Sigmoid colon (tissue), 7 donors: ENCODE measurements around the gene FCHSD2. TPM values are rescaled to one million over a fixed set of nuclear protein-coding genes. Genes with fewer than 3 reads are reported as not detected.

ENCODE experiments used
- DNase-seq: peaks from one replicate; pipeline ENCODE4 v3.0.0-alpha.2; 2019
- H3K27ac ChIP-seq, 4 donors: fragments of 200-600 bp; sonication (generic); one replicate each; pipeline ENCODE4 v1.5.1; 2016 to 2019; ENCODE audit warnings: mild to moderate bottlenecking in 1 of 4
- H3K27me3 ChIP-seq, 3 donors: fragments of 200-600 bp; sonication (generic); one replicate each; pipeline ENCODE4 v1.5.1; 2019; ENCODE audit warnings: mild to moderate bottlenecking in 1 of 3
- H3K36me3 ChIP-seq, 4 donors: fragments of 200-600 bp; sonication (generic); one replicate each; pipeline ENCODE4 v1.5.1; 2016 to 2019
- H3K4me1 ChIP-seq, 4 donors: fragments of 200-600 bp; sonication (generic); one replicate each; pipeline ENCODE4 v1.5.1; 2017 to 2019
- H3K4me3 ChIP-seq, 4 donors: fragments of 200-600 bp; sonication (generic); one replicate each; pipeline ENCODE4 v1.5.1; 2017 to 2019; ENCODE audit warnings: mild to moderate bottlenecking in 2 of 4, moderate library complexity in 1 of 4
- H3K9me3 ChIP-seq, 4 donors: fragments of 200-600 bp in 3 of 4; sonication (generic) in 3 of 4; one replicate each; pipeline versions ENCODE4 v1.5.1 to v1.6.1; 2013 to 2019
- EP300 ChIP-seq, 4 donors: sonication (generic); formaldehyde crosslinking; IDR thresholded peaks; one replicate each; pipeline ENCODE4 v1.6.1; 2017; ENCODE audit warnings: antibody characterized with exemption in 4 of 4
- POLR2A ChIP-seq, 2 donors: fragments of 450-650 bp; IDR thresholded peaks; one replicate each; pipeline ENCODE4 v1.6.1; 2016; ENCODE audit warnings: antibody characterized with exemption in 2 of 2, mild to moderate bottlenecking in 2 of 2, moderate library complexity in 2 of 2
- POLR2AphosphoS5 ChIP-seq, 4 donors: sonication (generic); formaldehyde crosslinking; IDR thresholded peaks; one replicate each; pipeline ENCODE4 v1.6.1; 2017; ENCODE audit warnings: antibody characterized with exemption in 4 of 4
- WGBS, 2 donors: extraction: QIAGEN DNeasy Blood & Tissue Kit; methylation state at CpG; one replicate each; pipeline ENCODE4 v1.1.7; 2013; 5-methylcytosine and 5-hydroxymethylcytosine counted together
- intact Hi-C: fragments of 100-400 bp; cut with DNase I; formaldehyde crosslinking; loops from one replicate; pipeline ENCODE4 v1.15.1; 2023
- polyA plus RNA-seq, 3 donors: library from polyadenylated mRNA; stranded (reverse); fragments of 200-250 nt; gene quantifications; one replicate each; pipeline ENCODE4 v1.2.3, GENCODE V29; 2013
- total RNA-seq, 4 donors: library from RNA; depleted of rRNA; stranded (reverse); fragments of >200 nt; gene quantifications; one replicate each; pipeline ENCODE4 v1.1.0, GENCODE V29; 2016
- TF ChIP-seq, protein P1 (sequence below), 4 experiments: fragments of 450-650 bp in 3 of 4; fragments of 200-600 bp in 1 of 4; IDR thresholded peaks; one replicate each; pipeline ENCODE4 v1.5.1; 2016 to 2019; ENCODE audit warnings: antibody characterized with exemption in 4 of 4, mild to moderate bottlenecking in 3 of 4, moderate library complexity in 2 of 4
- donor health status: healthy with polysubstance abuse.
- donor health status: Bipolar disorder and iron deficiency.
- donor health status: healthy.

The FCHSD2 gene
- total and polyA plus RNA-seq, 7 donors, result 6.9 to 36.3 (median 18.6) TPM

DNA sequence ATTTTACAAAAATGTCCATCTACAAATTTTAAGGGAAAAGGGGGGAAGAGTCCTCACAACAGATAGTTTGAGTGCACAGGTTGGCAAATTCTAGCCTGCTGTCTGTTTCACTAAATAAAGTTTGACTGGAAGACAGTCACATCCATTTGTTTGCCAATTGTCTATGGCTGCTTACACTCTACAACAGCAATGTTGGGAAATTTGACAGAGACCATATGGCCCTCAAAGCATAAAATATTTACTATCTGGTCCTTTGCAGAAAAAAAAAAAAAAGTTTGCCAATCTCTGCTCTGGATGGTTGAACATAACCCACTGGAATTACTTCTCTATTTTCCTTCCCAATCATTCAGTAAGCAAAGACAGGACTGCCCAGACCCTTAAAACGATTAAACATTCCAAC lies 88.2 kb downstream of the FCHSD2 start:
- intact Hi-C loops, result no loop called here
- 75 to 86% methylated on average over 1 of the region's 1 CpG for WGBS, 2 donors
- DNase-seq, result no peak
- Histone ChIP-seq H3K27ac (no peak overlapping the region), H3K4me1 (peaks cover 0 to 24% (median 15%) of the 10 kb centered on the region in 4 donors), H3K4me3 (no peak overlapping the region), H3K9me3 (no peaks in the 10 kb centered on the region), H3K36me3 (no peaks in the 10 kb centered on the region), H3K27me3 (no peaks in the 10 kb centered on the region)
- TF ChIP-seq EP300 (IDR thresholded peaks at IDR 0.05), result no peak
- TF ChIP-seq POLR2A (IDR thresholded peaks at IDR 0.05), result no peak
- TF ChIP-seq POLR2AphosphoS5 (IDR thresholded peaks at IDR 0.05), result peak in 1 of 4 donors; percentile 22
- TF ChIP-seq, protein P1, sequence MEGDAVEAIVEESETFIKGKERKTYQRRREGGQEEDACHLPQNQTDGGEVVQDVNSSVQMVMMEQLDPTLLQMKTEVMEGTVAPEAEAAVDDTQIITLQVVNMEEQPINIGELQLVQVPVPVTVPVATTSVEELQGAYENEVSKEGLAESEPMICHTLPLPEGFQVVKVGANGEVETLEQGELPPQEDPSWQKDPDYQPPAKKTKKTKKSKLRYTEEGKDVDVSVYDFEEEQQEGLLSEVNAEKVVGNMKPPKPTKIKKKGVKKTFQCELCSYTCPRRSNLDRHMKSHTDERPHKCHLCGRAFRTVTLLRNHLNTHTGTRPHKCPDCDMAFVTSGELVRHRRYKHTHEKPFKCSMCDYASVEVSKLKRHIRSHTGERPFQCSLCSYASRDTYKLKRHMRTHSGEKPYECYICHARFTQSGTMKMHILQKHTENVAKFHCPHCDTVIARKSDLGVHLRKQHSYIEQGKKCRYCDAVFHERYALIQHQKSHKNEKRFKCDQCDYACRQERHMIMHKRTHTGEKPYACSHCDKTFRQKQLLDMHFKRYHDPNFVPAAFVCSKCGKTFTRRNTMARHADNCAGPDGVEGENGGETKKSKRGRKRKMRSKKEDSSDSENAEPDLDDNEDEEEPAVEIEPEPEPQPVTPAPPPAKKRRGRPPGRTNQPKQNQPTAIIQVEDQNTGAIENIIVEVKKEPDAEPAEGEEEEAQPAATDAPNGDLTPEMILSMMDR (IDR thresholded peaks at IDR 0.05), result no peak

DNA sequence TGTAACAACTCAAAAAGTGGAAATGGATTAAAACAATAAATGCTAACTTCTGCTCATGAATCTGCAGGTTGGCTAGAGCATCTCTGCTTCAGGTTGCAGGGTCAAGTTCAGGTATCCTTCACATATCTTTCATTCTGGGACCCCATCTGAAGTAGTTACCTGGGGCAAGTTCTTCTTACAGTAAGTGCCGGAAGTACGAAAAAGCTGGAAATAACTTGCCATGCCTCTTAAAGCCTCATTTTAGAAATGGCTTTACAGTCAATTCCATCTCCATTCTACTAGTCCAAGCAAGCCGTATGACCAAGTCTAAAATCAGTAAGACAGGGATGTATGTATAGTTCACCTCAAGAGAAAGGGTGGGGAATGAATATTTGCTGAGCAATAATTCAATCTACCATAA lies 93.7 kb downstream of the FCHSD2 start:
- Histone ChIP-seq H3K27me3 (no peaks in the 10 kb centered on the region), H3K36me3 (no peaks in the 10 kb centered on the region), H3K27ac (peak overlapping the region in 2 of 4 donors; percentile 0 to 15), H3K4me3 (no peak overlapping the region), H3K9me3 (no peaks in the 10 kb centered on the region), H3K4me1 (peaks cover 0 to 13% (median 0%) of the 10 kb centered on the region in 4 donors)
- TF ChIP-seq POLR2A (IDR thresholded peaks at IDR 0.05), result no peak
- no peak for TF ChIP-seq EP300 (IDR thresholded peaks at IDR 0.05)
- TF ChIP-seq POLR2AphosphoS5 (IDR thresholded peaks at IDR 0.05), result no peak
- TF ChIP-seq, protein P1 (IDR thresholded peaks at IDR 0.05), result no peak
- no peak for DNase-seq
- WGBS, 2 donors, result 88 to 93% methylated on average over 3 of the region's 3 CpGs
- intact Hi-C loops, result no loop called here

DNA sequence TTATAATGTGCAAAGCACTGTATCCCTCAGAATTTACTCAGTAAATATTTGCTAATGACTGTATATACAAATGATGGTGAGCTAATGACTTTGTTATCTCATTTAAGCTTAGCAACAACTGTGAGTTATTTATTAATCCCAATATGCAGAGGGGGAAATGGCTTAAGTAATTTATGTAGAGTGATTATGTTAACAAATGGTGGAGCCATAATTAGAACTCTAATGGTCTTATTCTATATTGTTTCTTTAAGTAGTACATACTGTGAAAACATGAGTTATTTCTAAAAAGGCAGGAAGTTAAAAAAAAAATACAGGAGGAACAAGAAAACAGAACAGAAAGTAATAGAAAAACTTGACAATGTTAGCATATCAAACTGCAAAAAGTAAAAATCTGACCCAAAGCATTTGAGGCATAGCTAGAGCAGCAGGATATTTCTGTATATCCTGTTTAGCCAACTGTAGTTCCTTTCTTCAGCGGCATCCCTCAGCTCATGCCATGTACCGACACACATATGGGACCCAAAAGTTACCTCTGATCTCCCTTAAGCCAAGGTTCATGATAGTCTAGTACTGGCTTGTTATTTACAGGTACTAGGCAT lies 94.2 kb downstream of the FCHSD2 start:
- Histone ChIP-seq H3K9me3 (no peaks in the 10 kb centered on the region), H3K4me1 (peaks cover 0 to 13% (median 0%) of the 10 kb centered on the region in 4 donors), H3K27me3 (no peaks in the 10 kb centered on the region), H3K36me3 (no peaks in the 10 kb centered on the region), H3K4me3 (no peak overlapping the region), H3K27ac (peak overlapping the region in 2 of 4 donors; percentile 0 to 15)
- intact Hi-C loops, result no loop called here
- TF ChIP-seq EP300 (IDR thresholded peaks at IDR 0.05) (no peak), POLR2A (IDR thresholded peaks at IDR 0.05) (no peak), POLR2AphosphoS5 (IDR thresholded peaks at IDR 0.05) (no peak)
- TF ChIP-seq, protein P1 (IDR thresholded peaks at IDR 0.05), result no peak
- DNase-seq, result no peak
- 42 to 78% methylated on average over 2 of the region's 2 CpGs for WGBS, 2 donors

DNA sequence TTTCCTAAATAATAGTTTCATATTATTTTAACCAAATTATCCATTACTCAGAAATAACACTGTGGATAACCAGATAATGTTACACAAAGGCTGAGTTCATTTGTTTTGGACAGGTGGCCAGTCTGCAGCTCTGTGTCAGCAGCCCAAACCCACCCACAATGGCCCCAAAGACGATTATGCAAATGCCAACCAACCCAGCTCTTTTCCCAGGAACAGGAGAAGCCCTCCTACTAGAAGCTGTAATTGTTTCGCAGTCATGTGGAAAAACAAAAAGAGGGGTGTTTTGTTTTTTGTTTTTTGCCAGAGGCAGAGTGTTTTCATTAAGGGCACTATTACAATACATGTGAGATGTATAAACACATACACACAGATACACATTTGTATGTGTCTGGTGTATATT lies 102.1 kb downstream of the FCHSD2 start:
- intact Hi-C loops, result no loop called here
- Histone ChIP-seq H3K9me3 (no peaks in the 10 kb centered on the region), H3K27me3 (no peaks in the 10 kb centered on the region), H3K27ac (no peak overlapping the region), H3K4me3 (no peak overlapping the region), H3K36me3 (no peaks in the 10 kb centered on the region), H3K4me1 (no peaks in the 10 kb centered on the region)
- TF ChIP-seq POLR2AphosphoS5 (IDR thresholded peaks at IDR 0.05), result no peak
- TF ChIP-seq EP300 (IDR thresholded peaks at IDR 0.05), result no peak
- TF ChIP-seq POLR2A (IDR thresholded peaks at IDR 0.05), result no peak
- TF ChIP-seq, protein P1 (IDR thresholded peaks at IDR 0.05), result no peak
- DNase-seq, result no peak
- 87 to 92% methylated on average over 2 of the region's 2 CpGs for WGBS, 2 donors

DNA sequence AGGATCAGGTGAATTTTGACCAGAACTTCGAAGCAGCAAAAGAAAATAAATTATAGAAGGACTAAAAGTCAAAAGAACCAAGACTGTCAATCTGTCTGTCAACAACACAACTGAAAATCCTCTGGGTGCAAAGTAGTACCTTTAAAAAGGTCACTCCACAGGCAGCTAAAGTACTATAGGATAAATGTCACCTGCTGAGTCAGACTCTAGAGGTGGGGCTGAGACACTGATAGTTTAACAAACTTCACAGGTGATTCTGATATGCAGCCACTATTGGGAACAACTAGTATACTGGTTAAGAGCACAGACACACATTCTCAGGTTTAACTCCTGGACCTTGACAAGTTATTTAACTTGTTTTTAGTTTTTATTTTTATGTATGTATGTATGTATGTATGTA lies 107.3 kb downstream of the FCHSD2 start:
- intact Hi-C loops, result no loop called here
- Histone ChIP-seq H3K27me3 (no peaks in the 10 kb centered on the region), H3K36me3 (no peaks in the 10 kb centered on the region), H3K27ac (no peak overlapping the region), H3K4me1 (no peaks in the 10 kb centered on the region), H3K4me3 (no peak overlapping the region), H3K9me3 (no peaks in the 10 kb centered on the region)
- DNase-seq, result no peak
- no peak for TF ChIP-seq POLR2A (IDR thresholded peaks at IDR 0.05)
- TF ChIP-seq, protein P1 (IDR thresholded peaks at IDR 0.05), result no peak
- no peak for TF ChIP-seq POLR2AphosphoS5 (IDR thresholded peaks at IDR 0.05)
- no peak for TF ChIP-seq EP300 (IDR thresholded peaks at IDR 0.05)
- 29 to 72% methylated on average over 1 of the region's 1 CpG for WGBS, 2 donors
